GM21526 (cell line): ENCODE measurements around the gene TSPAN3.

Experiments used
- ATAC-seq: cut with Tn5 transposase; IDR thresholded peaks from one replicate; pipeline ENCODE4 v1.9.1; 2021; ENCODE audit warnings: moderate library complexity; ENCODE audit not compliant: unreplicated experiment, low FRiP score

The TSPAN3 gene

DNA sequence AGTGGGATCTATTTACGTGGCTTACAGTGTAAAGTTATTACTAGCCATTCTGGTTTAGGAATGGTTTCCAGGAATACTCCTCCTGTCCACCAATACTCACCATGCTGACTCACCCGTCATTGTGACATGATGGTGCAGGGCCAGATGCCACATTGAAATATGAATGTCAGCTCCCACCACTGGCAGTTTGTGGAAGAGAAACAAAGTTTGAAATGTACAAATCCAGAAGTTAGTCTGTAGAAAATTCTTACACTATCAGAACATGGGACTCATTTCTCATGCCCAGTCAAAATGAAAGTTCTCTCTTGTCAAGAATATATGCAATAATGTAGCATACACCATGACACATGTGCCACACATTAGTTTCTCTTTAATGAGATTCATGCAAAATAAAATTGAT, 14.4 kb upstream of the TSPAN3 start:
- no peak for ATAC-seq

DNA sequence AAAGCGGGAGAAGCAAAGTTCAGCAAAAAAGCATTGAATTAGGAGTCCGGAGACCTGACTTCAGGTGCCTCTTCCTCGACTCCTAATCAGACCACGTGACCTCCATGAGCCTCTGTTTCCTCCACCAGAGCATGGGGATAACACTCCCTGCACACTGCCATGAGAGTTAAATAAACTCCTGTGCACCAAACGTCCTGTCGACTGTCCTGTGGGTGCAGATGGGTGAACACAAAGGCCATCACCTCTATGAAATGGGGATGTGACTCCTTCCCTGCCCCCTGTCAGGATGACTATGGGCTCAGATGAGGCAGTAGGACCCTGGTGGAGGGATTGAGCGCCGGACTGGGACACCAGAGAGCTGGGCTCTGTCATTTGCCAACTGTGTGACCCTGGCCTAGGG, 13.5 kb upstream of the TSPAN3 start:
- no peak for ATAC-seq

DNA sequence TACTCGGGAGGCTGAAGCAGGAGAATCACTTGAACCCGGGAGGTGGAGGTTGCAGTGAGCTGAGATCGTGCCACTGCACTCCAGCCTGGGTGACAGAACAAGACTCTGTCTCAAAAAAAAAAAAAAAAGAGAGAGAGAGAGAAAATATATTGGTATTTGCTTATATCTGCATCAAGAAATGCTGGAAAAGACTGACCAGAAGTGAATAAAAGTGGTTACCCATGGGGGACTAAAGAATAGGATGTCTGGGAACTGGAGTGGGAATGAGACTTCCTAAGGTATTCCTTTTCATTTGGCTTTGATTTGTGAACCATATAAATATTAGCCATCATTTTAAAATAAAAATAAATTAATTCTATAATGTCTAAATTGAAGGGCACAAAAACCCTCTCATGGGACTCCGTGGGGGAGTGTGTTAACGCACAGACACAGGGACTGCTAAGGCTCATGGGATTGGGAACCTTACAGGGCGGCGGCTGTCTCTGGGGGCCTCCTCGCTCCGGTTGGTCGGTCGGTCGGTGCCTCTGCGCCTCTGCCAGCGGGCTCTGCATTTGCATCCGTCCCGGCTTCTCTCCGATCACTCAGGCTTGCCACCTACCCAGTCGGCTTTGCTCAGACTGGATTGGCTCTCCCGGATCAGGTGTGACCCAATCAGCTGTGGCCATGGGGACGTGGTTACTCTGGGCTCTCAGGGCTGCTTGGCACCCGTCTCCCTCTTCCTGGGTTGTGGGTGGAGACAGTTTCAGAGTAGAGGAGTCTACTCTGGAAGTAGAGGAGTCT, 12.7 kb upstream of the TSPAN3 start:
- ATAC-seq, result peak; percentile 73

DNA sequence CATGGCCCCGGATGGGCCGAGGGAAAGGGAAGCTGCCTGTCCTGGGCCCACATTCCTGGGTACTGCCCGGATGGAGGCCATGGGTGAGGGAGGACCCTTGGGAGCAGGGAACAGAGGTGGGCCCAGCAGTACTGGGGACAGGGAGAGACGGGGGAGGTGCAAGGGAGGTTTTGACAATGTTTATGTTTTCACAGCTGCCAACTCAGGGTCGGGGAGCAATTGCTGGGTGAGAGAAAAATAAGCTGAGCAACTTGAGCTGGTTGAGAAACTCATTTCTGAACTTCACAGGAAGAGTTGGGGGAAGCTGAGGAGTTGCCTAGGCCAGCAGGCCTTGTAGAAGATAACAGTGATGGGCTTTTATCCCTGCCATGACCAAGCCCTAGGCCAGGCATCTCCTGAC, 11.1 kb upstream of the TSPAN3 start:
- ATAC-seq, result no peak

DNA sequence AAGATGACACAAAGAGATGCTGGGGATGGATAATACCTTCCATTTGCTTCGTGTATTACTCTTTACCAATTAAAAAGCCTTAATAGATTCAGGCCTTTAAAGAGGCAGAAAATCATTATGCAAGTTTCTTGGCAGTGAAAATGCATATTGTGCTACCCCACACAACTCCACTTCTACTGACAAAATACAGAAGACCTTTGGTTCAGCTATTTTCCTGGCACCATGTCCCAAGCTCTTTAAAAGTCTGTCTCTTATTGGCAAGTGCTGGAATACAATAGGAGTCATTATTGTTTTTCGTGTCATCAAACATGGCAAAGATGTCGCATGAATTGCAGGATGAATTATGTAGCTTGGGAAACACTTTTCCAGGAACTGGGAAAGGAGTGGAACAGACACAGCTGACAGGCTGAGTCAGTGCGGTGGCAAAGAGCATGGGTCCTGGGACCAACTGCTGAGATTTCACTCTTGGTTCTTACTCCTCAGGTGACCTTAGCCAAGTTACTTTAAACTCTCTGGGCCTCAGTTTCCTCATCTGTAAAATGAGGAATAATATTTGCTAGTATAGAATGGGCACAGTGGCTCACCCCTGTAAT, 5.5 kb upstream of the TSPAN3 start:
- ATAC-seq, result no peak

DNA sequence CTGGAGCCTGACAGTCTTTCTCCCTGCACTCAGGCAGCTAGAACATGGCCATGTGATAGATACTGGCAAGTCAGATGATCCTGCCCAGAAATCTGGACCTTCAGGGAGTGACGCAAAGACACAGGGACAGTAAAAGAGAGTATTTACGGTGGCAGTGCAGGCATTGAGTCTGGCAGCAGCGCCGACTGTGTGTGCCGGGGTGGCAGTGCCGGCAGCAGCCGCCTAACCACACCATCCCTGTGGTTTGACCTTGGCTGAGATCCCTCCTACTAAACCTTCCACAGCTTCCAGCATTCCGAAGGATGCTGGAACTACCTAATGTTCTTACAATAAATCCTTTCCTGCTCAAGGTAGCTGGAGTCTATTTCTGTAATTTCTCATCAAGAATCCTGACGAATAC, 4.6 kb upstream of the TSPAN3 start:
- ATAC-seq, result no peak

DNA sequence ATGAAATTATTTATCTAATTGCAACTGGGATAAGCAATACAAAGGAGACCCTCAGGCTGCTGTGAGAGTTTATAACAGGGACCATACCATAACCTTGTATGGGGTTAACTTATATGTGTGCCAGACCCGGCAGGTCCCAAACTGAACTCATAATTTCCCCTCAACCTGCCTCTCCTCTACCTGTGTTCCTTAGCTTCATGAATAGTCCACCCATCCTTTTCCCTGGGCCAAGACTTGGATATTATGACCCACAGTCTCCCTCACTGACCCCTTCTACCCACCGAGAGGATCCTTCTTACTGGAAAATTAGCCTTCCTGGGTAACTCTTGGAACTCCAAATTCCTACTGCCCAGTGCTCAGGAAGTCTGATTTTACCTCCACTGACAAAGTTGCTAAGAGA, 3.4 kb upstream of the TSPAN3 start:
- ATAC-seq, result no peak

DNA sequence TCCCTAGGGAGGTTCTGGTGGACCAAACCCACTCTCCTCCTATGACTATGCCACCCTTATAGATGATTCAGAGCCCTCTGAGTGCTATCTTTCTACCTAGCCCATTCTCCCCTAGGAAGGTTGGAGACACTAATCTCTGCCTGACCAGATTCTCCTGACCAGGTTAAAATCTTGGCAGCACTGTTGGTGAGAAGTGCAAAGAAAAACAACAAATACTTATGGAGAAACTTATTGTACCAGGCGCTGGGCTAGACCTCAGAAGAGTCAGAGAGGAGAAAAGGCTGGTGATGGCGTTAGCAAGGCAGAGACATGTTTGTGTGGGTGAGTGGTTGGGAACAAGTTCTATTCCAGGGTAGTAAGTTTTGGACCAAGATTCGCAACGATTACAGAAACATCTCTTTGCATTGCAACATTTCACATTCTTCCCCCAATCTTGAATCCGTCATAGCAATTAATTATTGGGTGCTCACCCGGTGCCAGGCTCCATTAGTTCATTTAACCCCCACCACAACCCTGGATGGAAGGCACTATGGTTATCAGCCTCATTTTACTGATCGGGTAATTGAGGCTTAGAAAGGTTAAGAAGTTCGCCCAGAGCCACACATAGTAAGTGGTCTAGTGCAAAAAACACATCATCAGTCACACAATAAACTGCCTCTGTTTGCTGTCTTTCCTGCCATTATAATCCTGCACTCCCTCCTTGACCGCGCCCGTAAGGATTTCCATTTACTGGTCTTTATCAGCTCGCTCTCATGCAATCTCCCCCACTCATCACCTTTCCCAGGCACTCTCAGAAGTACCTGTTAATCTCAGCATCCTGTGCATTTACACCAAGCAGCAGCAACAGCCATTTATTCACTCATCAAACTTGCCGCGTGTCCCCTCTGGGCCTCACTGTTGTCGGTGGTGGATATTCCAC, 655 bp upstream of the TSPAN3 start:
- ATAC-seq, result no peak

DNA sequence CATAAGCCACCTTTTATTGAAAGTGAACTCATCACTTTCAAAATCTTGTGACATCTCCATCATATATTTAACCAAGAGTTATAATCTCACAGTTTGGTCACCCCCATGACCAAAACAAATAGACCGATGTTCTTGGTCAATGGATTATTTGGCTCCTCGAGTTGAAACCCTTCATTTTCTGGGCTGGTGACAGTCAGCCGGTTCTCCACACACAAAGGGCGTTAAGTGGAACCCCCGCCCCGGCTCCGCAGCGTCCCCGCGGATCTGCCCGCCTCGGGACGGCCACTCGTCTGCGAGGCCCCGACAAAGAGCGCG, 772 bp downstream of the TSPAN3 start:
- ATAC-seq, result no peak

DNA sequence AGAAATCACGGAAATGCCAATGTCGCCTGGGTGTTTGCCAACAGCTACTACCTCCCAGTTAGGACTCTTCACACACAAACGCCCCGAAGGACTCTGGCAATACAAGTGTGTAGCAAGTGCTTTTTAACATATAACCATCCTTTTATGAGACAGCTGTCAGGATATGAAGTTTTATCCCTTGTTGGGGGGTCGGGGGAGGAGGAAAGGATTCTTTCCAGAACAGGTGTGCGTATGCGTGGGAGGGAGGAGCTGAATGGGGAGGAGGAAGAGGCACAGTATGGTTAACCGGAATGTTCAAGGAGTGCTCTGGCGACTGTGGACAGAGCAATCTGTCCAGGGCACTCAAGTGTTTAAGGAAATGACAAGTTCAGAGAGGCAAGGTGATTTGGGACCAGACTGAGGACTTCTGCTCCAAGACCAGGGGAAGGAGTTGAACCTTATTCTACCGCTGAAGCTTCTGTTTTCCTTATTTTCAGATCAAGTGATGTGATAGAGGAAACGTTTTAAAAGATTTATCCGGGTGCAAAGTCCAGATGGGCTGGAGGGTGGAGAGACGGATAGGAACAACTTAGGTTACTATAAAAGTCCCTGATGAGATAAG, 1.3 kb downstream of the TSPAN3 start:
- no peak for ATAC-seq

DNA sequence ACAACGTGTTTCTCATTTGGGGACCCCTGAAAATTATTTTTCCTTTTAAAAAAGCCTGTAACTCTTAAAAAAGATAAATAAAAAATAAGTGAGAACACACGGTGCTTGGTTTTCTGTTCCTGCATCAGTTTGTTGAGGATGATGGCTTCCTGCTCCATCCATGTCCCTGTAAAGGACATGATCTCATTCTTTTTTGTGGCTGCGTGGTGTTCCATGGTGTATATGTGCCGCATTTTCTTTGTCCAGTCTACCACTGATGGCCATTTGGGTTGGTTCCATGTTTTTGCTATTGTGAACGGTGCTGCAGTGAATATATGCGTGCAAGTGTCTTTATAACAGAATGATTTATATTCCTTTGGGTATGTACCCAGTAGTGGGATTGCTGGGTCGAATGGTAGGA, 2.3 kb downstream of the TSPAN3 start:
- no peak for ATAC-seq

DNA sequence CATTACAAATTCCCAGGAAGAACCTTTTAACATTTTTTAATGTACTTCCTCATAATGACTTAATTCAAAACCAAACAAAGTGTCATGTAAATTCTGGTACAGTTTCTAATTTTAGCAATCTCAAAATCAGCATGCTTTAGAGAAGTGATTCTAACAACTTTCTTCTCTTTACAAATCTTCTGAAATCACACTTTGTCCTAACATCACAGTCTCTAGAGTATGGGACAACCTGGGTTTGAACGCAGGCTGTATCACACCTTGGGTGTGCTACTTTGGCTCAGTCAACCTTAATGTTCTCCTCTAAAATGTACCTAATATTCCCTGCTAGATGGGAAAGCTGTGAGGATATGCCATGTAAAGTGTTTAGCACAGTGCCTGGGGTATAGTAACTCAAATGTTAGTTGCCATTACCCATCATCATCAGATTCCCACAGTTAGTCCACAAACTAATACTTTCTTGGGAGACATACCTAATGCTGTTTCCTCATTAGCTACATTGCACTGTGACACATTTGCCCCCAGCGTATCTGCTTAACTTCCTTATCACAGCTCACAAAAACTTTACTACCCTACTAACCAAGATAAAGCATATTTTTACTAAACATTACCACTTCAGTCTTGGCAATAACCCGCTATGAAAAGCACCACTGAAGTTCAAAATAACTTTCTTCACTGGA, 3.1 kb downstream of the TSPAN3 start:
- ATAC-seq, result no peak

DNA sequence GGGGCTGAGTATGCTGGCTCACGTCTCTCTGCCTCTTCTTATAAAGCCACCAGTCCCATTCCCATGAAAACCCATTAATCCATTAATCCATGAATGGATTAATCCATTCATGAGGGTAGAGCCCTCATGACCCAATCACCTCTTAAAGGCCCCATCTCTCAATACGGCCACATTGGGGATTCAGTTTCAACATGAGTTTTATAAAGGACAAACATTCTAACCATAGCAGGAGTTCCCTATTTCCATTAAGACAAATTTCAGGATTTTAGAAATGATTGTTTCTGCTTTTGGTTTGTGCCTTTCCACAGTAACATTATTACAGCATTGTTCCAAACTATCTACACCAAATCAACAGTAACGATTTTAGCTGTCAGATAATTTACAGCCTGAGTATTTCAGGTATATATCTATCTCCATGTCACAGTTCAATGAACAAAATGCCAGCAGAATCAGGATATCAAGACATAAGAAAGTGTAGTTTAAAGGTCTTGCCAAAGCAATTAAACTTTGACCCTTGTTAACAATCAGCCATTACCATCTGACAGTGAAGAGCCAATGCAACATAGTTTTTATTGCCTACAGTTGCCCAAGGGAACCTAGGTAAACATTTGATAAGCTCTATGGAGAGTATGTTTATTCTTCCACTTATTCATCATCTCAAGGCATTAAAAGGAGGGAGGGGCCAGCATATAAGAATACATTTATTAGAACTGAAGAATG, 3.8 kb downstream of the TSPAN3 start:
- ATAC-seq, result no peak

DNA sequence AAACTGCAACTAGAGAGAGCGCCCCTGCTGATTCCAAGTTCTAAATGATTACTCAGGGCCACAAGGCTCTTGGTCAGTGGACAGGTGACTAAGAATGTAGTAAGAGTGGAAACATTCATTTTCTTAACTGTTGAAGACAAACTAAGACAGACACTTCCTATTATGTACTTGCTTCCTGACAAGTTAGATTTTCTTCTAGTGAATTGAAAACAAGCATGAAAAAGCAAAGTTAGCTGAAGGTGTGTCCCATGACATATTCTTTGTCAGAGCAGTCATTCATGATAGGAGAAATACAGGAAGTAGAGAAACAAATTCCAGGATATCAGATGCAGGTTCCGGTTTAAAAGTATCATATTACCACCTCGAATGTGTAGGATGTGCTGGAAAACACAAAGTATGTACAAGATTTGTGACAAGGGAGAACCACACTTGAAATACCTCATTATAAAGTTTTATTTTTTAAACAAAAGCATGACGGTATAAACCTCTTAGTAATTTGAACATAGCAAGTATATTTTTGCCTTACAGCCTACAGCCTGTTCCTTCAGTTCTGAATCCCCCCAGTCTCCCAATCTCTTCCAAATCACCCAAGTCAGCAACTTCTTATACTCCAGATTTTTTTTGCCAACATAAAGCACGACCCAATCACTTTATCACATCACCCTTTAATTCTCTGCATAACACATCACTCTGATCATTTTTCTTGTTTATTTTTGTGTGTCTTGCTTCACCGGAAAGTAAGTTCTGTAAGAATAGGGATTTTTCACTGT, 6.2 kb downstream of the TSPAN3 start:
- ATAC-seq, result no peak

DNA sequence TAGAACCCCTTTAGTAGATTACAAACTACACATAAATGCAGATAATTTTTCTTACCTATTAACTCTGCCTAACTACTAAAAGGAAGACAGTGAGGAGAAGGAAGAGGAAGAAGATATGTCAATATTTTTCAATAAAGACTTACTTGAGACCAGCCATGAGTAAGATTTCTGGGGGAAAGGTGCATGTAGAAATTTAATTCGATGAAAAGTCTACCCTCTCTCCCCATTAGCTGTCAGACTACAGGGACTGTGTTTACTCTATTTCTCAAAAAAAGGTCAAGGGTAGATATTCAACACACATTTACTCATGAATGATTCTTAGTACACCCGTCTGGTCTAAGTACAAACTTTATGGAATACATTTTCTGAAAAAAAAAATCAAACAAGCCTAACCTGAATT, 6.8 kb downstream of the TSPAN3 start:
- no peak for ATAC-seq

DNA sequence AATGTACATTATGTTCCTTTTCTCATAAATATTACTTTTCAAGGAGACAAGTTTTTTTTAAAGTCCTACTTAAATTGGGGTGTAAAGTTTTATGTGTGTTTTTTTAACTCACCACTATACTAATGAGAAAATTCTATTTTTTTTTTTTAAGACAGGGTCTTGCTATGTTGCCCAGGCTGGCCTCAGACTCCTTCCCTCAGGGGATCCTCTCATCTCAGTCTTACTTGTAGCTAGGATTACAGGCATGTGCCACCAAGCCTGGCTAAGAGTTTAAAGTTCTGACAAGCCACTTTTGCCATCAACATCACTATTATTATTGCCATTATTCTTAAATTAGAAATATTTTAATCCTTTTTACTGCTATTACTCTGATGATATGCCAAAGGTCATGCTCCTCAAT, 7.7 kb downstream of the TSPAN3 start:
- no peak for ATAC-seq

DNA sequence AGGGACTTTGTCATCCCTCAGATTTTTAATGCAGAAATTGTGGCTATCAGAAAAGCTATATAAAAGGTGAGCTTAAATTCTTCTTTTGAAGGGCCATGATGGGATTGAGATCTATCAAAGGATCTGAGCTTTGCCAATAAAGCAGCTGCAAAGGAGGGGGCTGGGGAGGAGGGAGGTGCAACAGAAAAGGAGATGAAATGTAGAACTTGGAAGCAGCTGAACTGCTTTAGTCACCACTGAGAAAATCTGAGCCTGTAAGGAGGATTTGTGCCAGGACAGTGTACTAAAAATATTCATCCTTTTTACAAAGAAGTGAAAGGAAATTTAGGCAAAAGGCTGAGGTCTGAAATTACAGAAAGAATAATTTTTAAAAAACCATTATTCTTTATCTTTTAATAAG, 10.4 kb downstream of the TSPAN3 start:
- no peak for ATAC-seq

DNA sequence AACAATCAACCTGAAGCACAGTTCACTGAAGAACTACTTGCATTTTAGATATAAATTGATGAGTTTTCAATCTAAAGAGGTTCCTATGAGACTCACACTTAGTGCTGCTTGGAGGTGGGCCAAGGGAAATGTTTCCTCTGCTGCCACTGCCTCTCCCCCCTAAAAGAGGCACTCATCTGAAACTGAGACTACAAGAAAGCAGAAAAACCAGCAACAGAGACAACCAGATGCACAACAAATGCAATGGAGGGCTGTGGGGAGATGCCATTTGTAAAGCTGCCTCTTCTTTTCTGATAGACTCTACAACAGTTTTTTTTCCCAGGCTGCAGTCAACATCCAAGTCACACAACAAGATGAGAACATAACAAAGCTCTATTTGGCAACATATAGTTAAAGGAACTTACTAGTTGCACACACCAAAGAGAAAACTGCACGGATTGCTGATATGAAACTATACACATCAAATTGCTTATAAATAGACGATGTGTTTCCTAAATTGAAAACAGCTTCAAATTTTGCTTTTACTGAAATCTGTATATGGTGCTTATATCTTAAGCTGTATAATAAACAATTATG, 11.0 kb downstream of the TSPAN3 start:
- ATAC-seq, result no peak

DNA sequence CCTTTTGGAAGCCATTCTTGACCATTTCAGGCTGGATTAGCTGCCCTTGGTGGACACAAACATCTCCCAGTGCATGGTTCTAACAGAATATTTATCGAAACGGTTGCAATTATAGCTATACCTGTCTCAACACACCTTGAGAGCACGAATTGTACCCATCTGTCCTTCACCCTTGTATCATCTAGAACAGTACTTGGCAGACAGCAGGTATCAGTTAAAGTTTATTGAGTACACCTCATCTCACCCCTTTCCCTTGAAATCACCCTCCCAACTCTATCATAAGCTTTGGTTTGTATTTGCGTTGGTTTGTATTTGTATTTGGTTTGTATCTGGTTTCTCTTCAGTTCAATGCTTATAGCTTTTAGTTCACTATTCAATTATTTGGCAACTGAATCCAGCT, 12.4 kb downstream of the TSPAN3 start:
- ATAC-seq, result no peak
